Stimulated activated CD8-positive, alpha-beta memory T cell treated with anti-CD3 and anti-CD28 coated beads, Interleukin-7, amount 100 ng/mL, for 1 hour (primary cell): ENCODE data around the gene MEX3D.
A peak's percentile ranks its signal among the peaks of the same experiment; 100 is the strongest.

Source experiments
- DNase-seq, 2 donors: peaks; one replicate each; pipeline ENCODE4 v3.0.0-alpha.2; 2020; ENCODE audit warnings: low read depth in 2 of 2

MEX3D gene

GRCh38 chr19:1568320-1569019 lies at the start of gene MEX3D:
MEX3D (minus strand) TSS chr19:1568325; CDS start chr19:1568058, 267 bp downstream.
- peak; percentile 61 to 64 for DNase-seq

- DNase-seq, result no peak
Measured at GRCh38 chr19:1616875-1617274, 48.8 kb upstream of the MEX3D start.

- DNase-seq, result no peak
Measured at GRCh38 chr19:1616396-1616795, 48.3 kb upstream of the MEX3D start.

GRCh38 chr19:1615156-1615765 lies 47.1 kb upstream of the MEX3D start:
- DNase-seq, result no peak

GRCh38 chr19:1613808-1614570 lies 45.9 kb upstream of the MEX3D start:
- no peak for DNase-seq

- DNase-seq, result no peak
Measured at GRCh38 chr19:1613146-1613545, 45.0 kb upstream of the MEX3D start.

- DNase-seq, result no peak
Measured at GRCh38 chr19:1612114-1613086, 44.3 kb upstream of the MEX3D start.

- no peak for DNase-seq
Measured at GRCh38 chr19:1611353-1611752, 43.2 kb upstream of the MEX3D start.

GRCh38 chr19:1610579-1610978 lies 42.5 kb upstream of the MEX3D start:
- no peak for DNase-seq

- no peak for DNase-seq
Measured at GRCh38 chr19:1609680-1610474, 41.8 kb upstream of the MEX3D start.

- no peak for DNase-seq
Measured at GRCh38 chr19:1609103-1609396, 40.9 kb upstream of the MEX3D start.

GRCh38 chr19:1608359-1609102 lies 40.4 kb upstream of the MEX3D start:
- no peak for DNase-seq

GRCh38 chr19:1606138-1606651 lies 38.1 kb upstream of the MEX3D start:
- no peak for DNase-seq

- peak; percentile 84 to 85 for DNase-seq
Measured at GRCh38 chr19:1605236-1606137, 37.4 kb upstream of the MEX3D start, which contains the start of gene UQCR11. UQCR11 (minus strand) TSS chr19:1605462; CDS start chr19:1605409, 53 bp downstream.

- no peak for DNase-seq
Measured at GRCh38 chr19:1602091-1602707, 34.1 kb upstream of the MEX3D start.

GRCh38 chr19:1601613-1602064 lies 33.5 kb upstream of the MEX3D start:
- DNase-seq, result no peak

- DNase-seq, result no peak
Measured at GRCh38 chr19:1599460-1599846, 31.3 kb upstream of the MEX3D start.

GRCh38 chr19:1598777-1599459 lies 30.8 kb upstream of the MEX3D start:
- no peak for DNase-seq
